ENCODE results near the gene VEGFA.

The VEGFA gene

DNA sequence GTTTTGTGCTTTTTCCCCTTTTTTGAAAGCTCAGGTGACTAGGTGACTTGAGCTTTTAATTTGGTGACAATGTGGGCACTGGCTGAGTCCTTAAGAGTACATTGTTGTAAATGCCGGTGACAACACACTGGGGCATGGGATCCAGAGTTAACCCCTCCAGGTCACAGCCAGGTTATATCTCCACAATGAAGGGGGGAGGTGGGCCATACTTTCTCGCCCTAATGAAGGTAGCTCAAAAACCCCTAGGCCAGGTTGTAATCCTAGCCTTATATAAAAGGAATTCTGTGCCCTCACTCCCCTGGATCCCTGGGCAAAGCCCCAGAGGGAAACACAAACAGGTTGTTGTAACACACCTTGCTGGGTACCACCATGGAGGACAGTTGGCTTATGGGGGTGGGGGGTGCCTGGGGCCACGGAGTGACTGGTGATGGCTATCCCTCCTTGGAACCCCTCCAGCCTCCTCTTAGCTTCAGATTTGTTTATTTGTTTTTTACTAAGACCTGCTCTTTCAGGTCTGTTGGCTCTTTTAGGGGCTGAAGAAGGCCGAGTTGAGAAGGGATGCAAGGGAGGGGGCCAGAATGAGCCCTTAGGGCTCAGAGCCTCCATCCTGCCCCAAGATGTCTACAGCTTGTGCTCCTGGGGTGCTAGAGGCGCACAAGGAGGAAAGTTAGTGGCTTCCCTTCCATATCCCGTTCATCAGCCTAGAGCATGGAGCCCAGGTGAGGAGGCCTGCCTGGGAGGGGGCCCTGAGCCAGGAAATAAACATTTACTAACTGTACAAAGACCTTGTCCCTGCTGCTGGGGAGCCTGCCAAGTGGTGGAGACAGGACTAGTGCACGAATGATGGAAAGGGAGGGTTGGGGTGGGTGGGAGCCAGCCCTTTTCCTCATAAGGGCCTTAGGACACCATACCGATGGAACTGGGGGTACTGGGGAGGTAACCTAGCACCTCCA lies 2.2 kb upstream of the VEGFA start:
- H3K4me3 ChIP-seq (ENCODE audit: low read depth, low read length), result no peak overlapping the region
- in situ Hi-C loops (cut with HindIII; ENCODE audit: low sequenced_read_pairs), result no loop called here
- TF ChIP-seq, protein P1, sequence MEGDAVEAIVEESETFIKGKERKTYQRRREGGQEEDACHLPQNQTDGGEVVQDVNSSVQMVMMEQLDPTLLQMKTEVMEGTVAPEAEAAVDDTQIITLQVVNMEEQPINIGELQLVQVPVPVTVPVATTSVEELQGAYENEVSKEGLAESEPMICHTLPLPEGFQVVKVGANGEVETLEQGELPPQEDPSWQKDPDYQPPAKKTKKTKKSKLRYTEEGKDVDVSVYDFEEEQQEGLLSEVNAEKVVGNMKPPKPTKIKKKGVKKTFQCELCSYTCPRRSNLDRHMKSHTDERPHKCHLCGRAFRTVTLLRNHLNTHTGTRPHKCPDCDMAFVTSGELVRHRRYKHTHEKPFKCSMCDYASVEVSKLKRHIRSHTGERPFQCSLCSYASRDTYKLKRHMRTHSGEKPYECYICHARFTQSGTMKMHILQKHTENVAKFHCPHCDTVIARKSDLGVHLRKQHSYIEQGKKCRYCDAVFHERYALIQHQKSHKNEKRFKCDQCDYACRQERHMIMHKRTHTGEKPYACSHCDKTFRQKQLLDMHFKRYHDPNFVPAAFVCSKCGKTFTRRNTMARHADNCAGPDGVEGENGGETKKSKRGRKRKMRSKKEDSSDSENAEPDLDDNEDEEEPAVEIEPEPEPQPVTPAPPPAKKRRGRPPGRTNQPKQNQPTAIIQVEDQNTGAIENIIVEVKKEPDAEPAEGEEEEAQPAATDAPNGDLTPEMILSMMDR (IDR thresholded peaks at IDR 0.05; ENCODE audit: low read depth, low read length), result no peak
- DNase-seq (ENCODE audit: low read depth, low spot score), result no peak

DNA sequence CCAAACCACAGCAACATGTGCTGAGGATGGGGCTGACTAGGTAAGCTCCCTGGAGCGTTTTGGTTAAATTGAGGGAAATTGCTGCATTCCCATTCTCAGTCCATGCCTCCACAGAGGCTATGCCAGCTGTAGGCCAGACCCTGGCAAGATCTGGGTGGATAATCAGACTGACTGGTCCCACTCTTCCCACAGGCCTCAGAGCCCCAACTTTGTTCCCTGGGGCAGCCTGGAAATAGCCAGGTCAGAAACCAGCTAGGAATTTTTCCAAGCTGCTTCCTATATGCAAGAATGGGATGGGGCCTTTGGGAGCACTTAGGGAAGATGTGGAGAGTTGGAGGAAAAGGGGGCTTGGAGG lies 1.5 kb upstream of the VEGFA start:
- no peak overlapping the region for H3K4me3 ChIP-seq (ENCODE audit: low read depth, low read length)
- TF ChIP-seq, protein P1 (IDR thresholded peaks at IDR 0.05; ENCODE audit: low read depth, low read length), result no peak
- in situ Hi-C loops (cut with HindIII; ENCODE audit: low sequenced_read_pairs), result no loop called here
- DNase-seq (ENCODE audit: low read depth, low spot score), result no peak

DNA sequence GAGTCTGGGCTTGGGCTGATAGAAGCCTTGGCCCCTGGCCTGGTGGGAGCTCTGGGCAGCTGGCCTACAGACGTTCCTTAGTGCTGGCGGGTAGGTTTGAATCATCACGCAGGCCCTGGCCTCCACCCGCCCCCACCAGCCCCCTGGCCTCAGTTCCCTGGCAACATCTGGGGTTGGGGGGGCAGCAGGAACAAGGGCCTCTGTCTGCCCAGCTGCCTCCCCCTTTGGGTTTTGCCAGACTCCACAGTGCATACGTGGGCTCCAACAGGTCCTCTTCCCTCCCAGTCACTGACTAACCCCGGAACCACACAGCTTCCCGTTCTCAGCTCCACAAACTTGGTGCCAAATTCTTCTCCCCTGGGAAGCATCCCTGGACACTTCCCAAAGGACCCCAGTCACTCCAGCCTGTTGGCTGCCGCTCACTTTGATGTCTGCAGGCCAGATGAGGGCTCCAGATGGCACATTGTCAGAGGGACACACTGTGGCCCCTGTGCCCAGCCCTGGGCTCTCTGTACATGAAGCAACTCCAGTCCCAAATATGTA lies 957 bp upstream of the VEGFA start:
- H3K4me3 ChIP-seq (ENCODE audit: low read depth, low read length), result no peak overlapping the region
- TF ChIP-seq, protein P1 (IDR thresholded peaks at IDR 0.05; ENCODE audit: low read depth, low read length), result no peak
- in situ Hi-C loops (cut with HindIII; ENCODE audit: low sequenced_read_pairs), result no loop called here
- peak; percentile 77 for DNase-seq (ENCODE audit: low read depth, low spot score)

DNA sequence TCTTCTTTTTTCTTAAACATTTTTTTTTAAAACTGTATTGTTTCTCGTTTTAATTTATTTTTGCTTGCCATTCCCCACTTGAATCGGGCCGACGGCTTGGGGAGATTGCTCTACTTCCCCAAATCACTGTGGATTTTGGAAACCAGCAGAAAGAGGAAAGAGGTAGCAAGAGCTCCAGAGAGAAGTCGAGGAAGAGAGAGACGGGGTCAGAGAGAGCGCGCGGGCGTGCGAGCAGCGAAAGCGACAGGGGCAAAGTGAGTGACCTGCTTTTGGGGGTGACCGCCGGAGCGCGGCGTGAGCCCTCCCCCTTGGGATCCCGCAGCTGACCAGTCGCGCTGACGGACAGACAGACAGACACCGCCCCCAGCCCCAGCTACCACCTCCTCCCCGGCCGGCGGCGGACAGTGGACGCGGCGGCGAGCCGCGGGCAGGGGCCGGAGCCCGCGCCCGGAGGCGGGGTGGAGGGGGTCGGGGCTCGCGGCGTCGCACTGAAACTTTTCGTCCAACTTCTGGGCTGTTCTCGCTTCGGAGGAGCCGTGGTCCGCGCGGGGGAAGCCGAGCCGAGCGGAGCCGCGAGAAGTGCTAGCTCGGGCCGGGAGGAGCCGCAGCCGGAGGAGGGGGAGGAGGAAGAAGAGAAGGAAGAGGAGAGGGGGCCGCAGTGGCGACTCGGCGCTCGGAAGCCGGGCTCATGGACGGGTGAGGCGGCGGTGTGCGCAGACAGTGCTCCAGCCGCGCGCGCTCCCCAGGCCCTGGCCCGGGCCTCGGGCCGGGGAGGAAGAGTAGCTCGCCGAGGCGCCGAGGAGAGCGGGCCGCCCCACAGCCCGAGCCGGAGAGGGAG lies 580 bp downstream of the VEGFA start:
- in situ Hi-C loops (cut with HindIII; ENCODE audit: low sequenced_read_pairs), result no loop called here
- peak; percentile 63 for DNase-seq (ENCODE audit: low read depth, low spot score)
- H3K4me3 ChIP-seq (ENCODE audit: low read depth, low read length), result peak overlapping the region; percentile 73
- TF ChIP-seq, protein P1 (IDR thresholded peaks at IDR 0.05; ENCODE audit: low read depth, low read length), result no peak

DNA sequence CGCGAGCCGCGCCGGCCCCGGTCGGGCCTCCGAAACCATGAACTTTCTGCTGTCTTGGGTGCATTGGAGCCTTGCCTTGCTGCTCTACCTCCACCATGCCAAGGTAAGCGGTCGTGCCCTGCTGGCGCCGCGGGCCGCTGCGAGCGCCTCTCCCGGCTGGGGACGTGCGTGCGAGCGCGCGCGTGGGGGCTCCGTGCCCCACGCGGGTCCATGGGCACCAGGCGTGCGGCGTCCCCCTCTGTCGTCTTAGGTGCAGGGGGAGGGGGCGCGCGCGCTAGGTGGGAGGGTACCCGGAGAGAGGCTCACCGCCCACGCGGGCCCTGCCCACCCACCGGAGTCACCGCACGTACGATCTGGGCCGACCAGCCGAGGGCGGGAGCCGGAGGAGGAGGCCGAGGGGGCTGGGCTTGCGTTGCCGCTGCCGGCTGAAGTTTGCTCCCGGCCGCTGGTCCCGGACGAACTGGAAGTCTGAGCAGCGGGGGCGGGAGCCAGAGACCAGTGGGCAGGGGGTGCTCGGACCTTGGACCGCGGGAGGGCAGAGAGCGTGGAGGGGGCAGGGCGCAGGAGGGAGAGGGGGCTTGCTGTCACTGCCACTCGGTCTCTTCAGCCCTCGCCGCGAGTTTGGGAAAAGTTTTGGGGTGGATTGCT lies 1.3 kb downstream of the VEGFA start:
- TF ChIP-seq, protein P1 (IDR thresholded peaks at IDR 0.05; ENCODE audit: low read depth, low read length), result no peak
- peak overlapping the region; percentile 73 for H3K4me3 ChIP-seq (ENCODE audit: low read depth, low read length)
- peak; percentile 51 for DNase-seq (ENCODE audit: low read depth, low spot score)
- in situ Hi-C loops (cut with HindIII; ENCODE audit: low sequenced_read_pairs), result no loop called here

Measured in astrocyte of the spinal cord (primary cell).